SK-N-SH (cell line): Measurements from ENCODE around the gene COBL.

Source experiments
- CHD2 ChIP-seq: fragments of 150-350 bp; IDR thresholded peaks from 2 replicates; pipeline ENCODE4 v1.6.1; 2018; ENCODE audit warnings: low read length; ENCODE audit not compliant: partially characterized antibody
- EP300 ChIP-seq, 2 experiments: IDR thresholded peaks; 2 replicates each; pipeline versions ENCODE4 v1.4.0 to v1.6.1; 2012; ENCODE audit warnings: borderline replicate concordance in 1 of 2, low read depth in 1 of 2, low read length in 1 of 2
- EZH2phosphoT487 ChIP-seq: fragments of 200-600 bp; sonication (generic); IDR thresholded peaks from 2 replicates; pipeline ENCODE4 v1.6.1; 2017; ENCODE audit warnings: low read depth, mixed run types, mild to moderate bottlenecking, antibody characterized with exemption, moderate library complexity, borderline replicate concordance
- FOXM1 ChIP-seq: IDR thresholded peaks from 2 replicates; pipeline ENCODE4 v1.4.0; 2012; ENCODE audit warnings: low read depth, mild to moderate bottlenecking
- JUND ChIP-seq: IDR thresholded peaks from 2 replicates; pipeline ENCODE4 v1.4.0; 2012
- MEF2A ChIP-seq: IDR thresholded peaks from 2 replicates; pipeline ENCODE4 v1.4.0; 2012; ENCODE audit warnings: low read depth, borderline replicate concordance
- POLR2AphosphoS5 ChIP-seq: IDR thresholded peaks from 2 replicates; pipeline ENCODE4 v1.6.1; 2012; ENCODE audit warnings: low read depth, low read length
- TAF1 ChIP-seq: IDR thresholded peaks from 2 replicates; pipeline ENCODE4 v1.6.1; 2012; ENCODE audit warnings: low read depth, mild to moderate bottlenecking, low read length, moderate library complexity, borderline replicate concordance
- TEAD4 ChIP-seq: IDR thresholded peaks from 2 replicates; pipeline ENCODE4 v1.4.0; 2012; ENCODE audit warnings: mild to moderate bottlenecking, borderline replicate concordance; ENCODE audit not compliant: insufficient read depth
- YY1 ChIP-seq: IDR thresholded peaks from 2 replicates; pipeline ENCODE4 v1.4.0; 2012; ENCODE audit warnings: low read depth, mild to moderate bottlenecking
- TF ChIP-seq, protein P1 (sequence below): fragments of 200-600 bp; sonication (generic); IDR thresholded peaks from 2 replicates; pipeline ENCODE4 v1.6.1; 2017; ENCODE audit warnings: antibody characterized with exemption, mild to moderate bottlenecking, moderate library complexity
- TF ChIP-seq, protein P2 (sequence below): IDR thresholded peaks from 2 replicates; pipeline ENCODE4 v1.6.1; 2012; ENCODE audit warnings: mild to moderate bottlenecking, low read depth, low read length, moderate library complexity
- TF ChIP-seq, protein P3 (sequence below): IDR thresholded peaks from 2 replicates; pipeline ENCODE4 v1.4.0; 2012; ENCODE audit warnings: low read depth
- TF ChIP-seq, protein P4 (sequence below): fragments of 150-350 bp; IDR thresholded peaks from 2 replicates; pipeline ENCODE4 v1.6.1; 2017; ENCODE audit warnings: antibody characterized with exemption, low read length, low read depth, borderline replicate concordance

DNA sequence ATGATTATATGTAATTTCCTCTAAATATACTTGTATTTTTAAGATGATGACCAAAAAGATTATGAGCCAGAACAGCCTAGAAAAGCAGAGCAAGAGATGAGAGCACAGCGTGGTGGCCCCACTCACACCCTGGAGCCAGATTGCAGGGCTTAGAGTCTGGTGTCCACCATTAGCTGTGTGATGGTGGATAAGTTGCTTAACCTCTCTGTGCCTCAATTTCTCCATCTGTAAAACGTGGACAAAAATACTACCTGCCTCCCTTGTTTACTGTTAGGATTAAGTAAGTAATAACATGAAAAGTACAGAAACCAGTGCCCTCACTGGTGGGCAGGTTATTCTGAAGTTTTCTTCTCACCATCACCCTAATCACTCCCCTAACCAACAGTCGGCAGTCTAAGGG lies 212.3 kb downstream of the COBL start:
- TF ChIP-seq, protein P1, sequence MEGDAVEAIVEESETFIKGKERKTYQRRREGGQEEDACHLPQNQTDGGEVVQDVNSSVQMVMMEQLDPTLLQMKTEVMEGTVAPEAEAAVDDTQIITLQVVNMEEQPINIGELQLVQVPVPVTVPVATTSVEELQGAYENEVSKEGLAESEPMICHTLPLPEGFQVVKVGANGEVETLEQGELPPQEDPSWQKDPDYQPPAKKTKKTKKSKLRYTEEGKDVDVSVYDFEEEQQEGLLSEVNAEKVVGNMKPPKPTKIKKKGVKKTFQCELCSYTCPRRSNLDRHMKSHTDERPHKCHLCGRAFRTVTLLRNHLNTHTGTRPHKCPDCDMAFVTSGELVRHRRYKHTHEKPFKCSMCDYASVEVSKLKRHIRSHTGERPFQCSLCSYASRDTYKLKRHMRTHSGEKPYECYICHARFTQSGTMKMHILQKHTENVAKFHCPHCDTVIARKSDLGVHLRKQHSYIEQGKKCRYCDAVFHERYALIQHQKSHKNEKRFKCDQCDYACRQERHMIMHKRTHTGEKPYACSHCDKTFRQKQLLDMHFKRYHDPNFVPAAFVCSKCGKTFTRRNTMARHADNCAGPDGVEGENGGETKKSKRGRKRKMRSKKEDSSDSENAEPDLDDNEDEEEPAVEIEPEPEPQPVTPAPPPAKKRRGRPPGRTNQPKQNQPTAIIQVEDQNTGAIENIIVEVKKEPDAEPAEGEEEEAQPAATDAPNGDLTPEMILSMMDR: no peak
- TF ChIP-seq, protein P2, sequence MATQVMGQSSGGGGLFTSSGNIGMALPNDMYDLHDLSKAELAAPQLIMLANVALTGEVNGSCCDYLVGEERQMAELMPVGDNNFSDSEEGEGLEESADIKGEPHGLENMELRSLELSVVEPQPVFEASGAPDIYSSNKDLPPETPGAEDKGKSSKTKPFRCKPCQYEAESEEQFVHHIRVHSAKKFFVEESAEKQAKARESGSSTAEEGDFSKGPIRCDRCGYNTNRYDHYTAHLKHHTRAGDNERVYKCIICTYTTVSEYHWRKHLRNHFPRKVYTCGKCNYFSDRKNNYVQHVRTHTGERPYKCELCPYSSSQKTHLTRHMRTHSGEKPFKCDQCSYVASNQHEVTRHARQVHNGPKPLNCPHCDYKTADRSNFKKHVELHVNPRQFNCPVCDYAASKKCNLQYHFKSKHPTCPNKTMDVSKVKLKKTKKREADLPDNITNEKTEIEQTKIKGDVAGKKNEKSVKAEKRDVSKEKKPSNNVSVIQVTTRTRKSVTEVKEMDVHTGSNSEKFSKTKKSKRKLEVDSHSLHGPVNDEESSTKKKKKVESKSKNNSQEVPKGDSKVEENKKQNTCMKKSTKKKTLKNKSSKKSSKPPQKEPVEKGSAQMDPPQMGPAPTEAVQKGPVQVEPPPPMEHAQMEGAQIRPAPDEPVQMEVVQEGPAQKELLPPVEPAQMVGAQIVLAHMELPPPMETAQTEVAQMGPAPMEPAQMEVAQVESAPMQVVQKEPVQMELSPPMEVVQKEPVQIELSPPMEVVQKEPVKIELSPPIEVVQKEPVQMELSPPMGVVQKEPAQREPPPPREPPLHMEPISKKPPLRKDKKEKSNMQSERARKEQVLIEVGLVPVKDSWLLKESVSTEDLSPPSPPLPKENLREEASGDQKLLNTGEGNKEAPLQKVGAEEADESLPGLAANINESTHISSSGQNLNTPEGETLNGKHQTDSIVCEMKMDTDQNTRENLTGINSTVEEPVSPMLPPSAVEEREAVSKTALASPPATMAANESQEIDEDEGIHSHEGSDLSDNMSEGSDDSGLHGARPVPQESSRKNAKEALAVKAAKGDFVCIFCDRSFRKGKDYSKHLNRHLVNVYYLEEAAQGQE: no peak
- TF ChIP-seq, protein P3, sequence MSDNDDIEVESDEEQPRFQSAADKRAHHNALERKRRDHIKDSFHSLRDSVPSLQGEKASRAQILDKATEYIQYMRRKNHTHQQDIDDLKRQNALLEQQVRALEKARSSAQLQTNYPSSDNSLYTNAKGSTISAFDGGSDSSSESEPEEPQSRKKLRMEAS: no peak
- TF ChIP-seq JUND (no peak), CHD2 (no peak), EZH2phosphoT487 (no peak), FOXM1 (no peak), TEAD4 (no peak), EP300 (IDR thresholded peaks at IDR 0.05; ENCODE audit: borderline replicate concordance in 1 of 2, low read depth in 1 of 2, low read length in 1 of 2) (no peak), YY1 (no peak), TAF1 (no peak), MEF2A (no peak), POLR2AphosphoS5 (no peak)
- TF ChIP-seq, protein P4, sequence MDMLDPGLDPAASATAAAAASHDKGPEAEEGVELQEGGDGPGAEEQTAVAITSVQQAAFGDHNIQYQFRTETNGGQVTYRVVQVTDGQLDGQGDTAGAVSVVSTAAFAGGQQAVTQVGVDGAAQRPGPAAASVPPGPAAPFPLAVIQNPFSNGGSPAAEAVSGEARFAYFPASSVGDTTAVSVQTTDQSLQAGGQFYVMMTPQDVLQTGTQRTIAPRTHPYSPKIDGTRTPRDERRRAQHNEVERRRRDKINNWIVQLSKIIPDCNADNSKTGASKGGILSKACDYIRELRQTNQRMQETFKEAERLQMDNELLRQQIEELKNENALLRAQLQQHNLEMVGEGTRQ: no peak
